B cell (primary cell): ENCODE measurements around the gene UPK3A. TPM values are rescaled to one million over a fixed set of nuclear protein-coding genes. Genes with fewer than 3 reads are reported as not detected.
"Not testable (repeated sequence)": the region's sequence is repeated elsewhere in the genome, so short reads cannot be mapped to it uniquely, and the experiment has no call there.

Experiments used
- ATAC-seq: fragments of 200-7000 bp; cut with Tn5 transposase; one replicate; pipeline ENCODE4 v1.10.0; 2021; ENCODE audit warnings: low read depth, mild to moderate bottlenecking, moderate number of reproducible peaks, moderate library complexity
- CTCF ChIA-PET: fragments of 350-600 bp; sonication (Branson Sonifier 250); formaldehyde crosslinking; loops from one replicate; lab custom pipeline; 2021; ENCODE audit warnings: antibody characterized with exemption, inconsistent platforms; lab: Charles Lee
- POLR2A ChIA-PET: fragments of 350-600 bp; sonication (Branson Sonifier 250); formaldehyde crosslinking; loops from one replicate; lab custom pipeline; 2021; ENCODE audit warnings: antibody characterized with exemption; lab: Charles Lee
- DNase-seq: peaks from one replicate; pipeline ENCODE4 v3.0.0; 2013
- H2AFZ ChIP-seq: 2 replicates; pipeline ENCODE4 v1.6.1; 2012; ENCODE audit warnings: mild to moderate bottlenecking, low read depth, low read length; ENCODE audit not compliant: insufficient read depth, poor library complexity, severe bottlenecking
- H3K27ac ChIP-seq, 2 donors: 1 replicate in 1 of 2; 2 replicates in 1 of 2; pipeline ENCODE4 v1.5.1; 2012 to 2013; ENCODE audit warnings: low read length in 2 of 2, mild to moderate bottlenecking in 2 of 2, moderate library complexity in 1 of 2
- H3K27me3 ChIP-seq, 4 experiments: fragments of 200-600 bp in 1 of 4; sonication (generic) in 1 of 4; replicated peaks in 1 of 4; 1 replicate in 2 of 4; 2 replicates in 2 of 4; pipeline versions ENCODE4 v1.6.1 to v1.7.0; 2013 to 2016; ENCODE audit warnings: low read length in 3 of 4, mild to moderate bottlenecking in 2 of 4, mixed read lengths in 1 of 4, moderate library complexity in 1 of 4; ENCODE audit not compliant: insufficient read depth in 4 of 4, control insufficient read depth in 3 of 4; ENCODE audit errors: control extremely low read depth in 1 of 4
- H3K36me3 ChIP-seq, 2 experiments: replicated peaks in 1 of 2; 1 replicate in 1 of 2; 2 replicates in 1 of 2; pipeline versions ENCODE4 v1.6.1 to v1.7.1; 2013; ENCODE audit warnings: low read length in 1 of 2; ENCODE audit not compliant: insufficient read depth in 2 of 2, control insufficient read depth in 1 of 2; ENCODE audit errors: control extremely low read depth in 1 of 2, extremely low read depth in 1 of 2
- H3K4me1 ChIP-seq, 2 donors: fragments of 200-600 bp in 1 of 2; sonication (generic) in 1 of 2; 1 replicate in 1 of 2; 2 replicates in 1 of 2; pipeline versions ENCODE4 v1.5.1 to v1.6.1; 2013 to 2017; ENCODE audit warnings: low read length in 2 of 2; ENCODE audit not compliant: control insufficient read depth in 2 of 2, insufficient read depth in 2 of 2
- H3K4me2 ChIP-seq: replicated peaks from 2 replicates; pipeline ENCODE3; 2012; ENCODE audit warnings: mild to moderate bottlenecking, low read depth, low read length; ENCODE audit not compliant: poor library complexity, severe bottlenecking
- H3K4me3 ChIP-seq, 5 experiments: fragments of 200-600 bp in 1 of 5; sonication (generic) in 1 of 5; 1 replicate in 3 of 5; 2 replicates in 2 of 5; pipeline versions ENCODE4 v1.5.1 to v1.7.0; 2011 to 2016; ENCODE audit warnings: low read length in 4 of 5, mild to moderate bottlenecking in 4 of 5, low read depth in 2 of 5, control low read depth in 1 of 5, moderate library complexity in 1 of 5; ENCODE audit not compliant: insufficient read depth in 1 of 5; ENCODE audit errors: control extremely low read depth in 1 of 5, extremely low read depth in 1 of 5
- H3K79me2 ChIP-seq: fragments of 200-600 bp; sonication (generic); one replicate; pipeline ENCODE4 v1.6.0; 2016; ENCODE audit warnings: low read length; ENCODE audit not compliant: control insufficient read depth, insufficient read depth
- H3K9ac ChIP-seq: fragments of 200-600 bp; sonication (generic); 2 replicates; pipeline ENCODE4 v1.6.1; 2017; ENCODE audit warnings: mild to moderate bottlenecking, low read length, moderate library complexity
- H3K9me3 ChIP-seq, 3 donors: one replicate each; pipeline versions ENCODE4 v1.6.1 to v1.7.1; 2013; ENCODE audit warnings: low read length in 2 of 3; ENCODE audit not compliant: control insufficient read depth in 2 of 3, insufficient read depth in 1 of 3; ENCODE audit errors: control extremely low read depth in 1 of 3
- H4K20me1 ChIP-seq: 2 replicates; pipeline ENCODE4 v1.6.0; 2012; ENCODE audit warnings: mild to moderate bottlenecking, low read length; ENCODE audit not compliant: insufficient read depth, control insufficient read depth, poor library complexity, severe bottlenecking
- H3K27ac Mint-ChIP-seq: one replicate; pipeline ENCODE4 v1.8.0; 2021; ENCODE audit warnings: mixed read lengths
- H3K27me3 Mint-ChIP-seq: one replicate; pipeline ENCODE4 v1.8.0; 2021; ENCODE audit warnings: mixed read lengths
- H3K4me1 Mint-ChIP-seq: one replicate; pipeline ENCODE4 v1.8.0; 2021; ENCODE audit warnings: mixed read lengths
- H3K4me3 Mint-ChIP-seq: one replicate; pipeline ENCODE4 v1.8.0; 2021; ENCODE audit warnings: mixed read lengths
- H3K9me3 Mint-ChIP-seq: one replicate; pipeline ENCODE4 v1.8.0; 2022; ENCODE audit warnings: mixed read lengths; ENCODE audit not compliant: insufficient read depth
- EZH2 ChIP-seq: IDR thresholded peaks from 2 replicates; pipeline ENCODE4 v1.6.1; 2012; ENCODE audit warnings: borderline replicate concordance, low read depth, mild to moderate bottlenecking, moderate library complexity, low read length; ENCODE audit not compliant: insufficient read depth, poor library complexity, severe bottlenecking
- WGBS: methylation state at CpG from one replicate; pipeline ENCODE4 v1.1.5; 2013; ENCODE audit warnings: missing lambda C conversion rate; ENCODE audit not compliant: insufficient coverage; 5-methylcytosine and 5-hydroxymethylcytosine counted together
- intact Hi-C: fragments of 100-400 bp; cut with micrococcal nuclease; formaldehyde crosslinking; loops from one replicate; pipeline ENCODE4 v1.10.0; 2022
- polyA plus RNA-seq: library from polyadenylated mRNA; depleted of rRNA; stranded (reverse); fragments of >200 nt; gene quantifications from 2 replicates; pipeline ENCODE4 v1.2.3, GENCODE V29; 2012
- total RNA-seq, 2 donors: library from RNA; stranded (reverse); fragments of 120-200 nt in 1 of 2; gene quantifications; 1 replicate in 1 of 2; 2 replicates in 1 of 2; pipeline versions ENCODE4 v1.2.3 to v1.2.4, GENCODE V29; 2013 to 2022
- TF ChIP-seq, protein P1 (sequence below): fragments of 200-600 bp; IDR thresholded peaks from one replicate; pipeline ENCODE4 v1.8.0; 2022; ENCODE audit warnings: antibody characterized with exemption, mild to moderate bottlenecking

Gene UPK3A
- total and polyA plus RNA-seq, 2 donors (not counting 1 experiment from before 2014, with no cell fraction given): not detected

DNA sequence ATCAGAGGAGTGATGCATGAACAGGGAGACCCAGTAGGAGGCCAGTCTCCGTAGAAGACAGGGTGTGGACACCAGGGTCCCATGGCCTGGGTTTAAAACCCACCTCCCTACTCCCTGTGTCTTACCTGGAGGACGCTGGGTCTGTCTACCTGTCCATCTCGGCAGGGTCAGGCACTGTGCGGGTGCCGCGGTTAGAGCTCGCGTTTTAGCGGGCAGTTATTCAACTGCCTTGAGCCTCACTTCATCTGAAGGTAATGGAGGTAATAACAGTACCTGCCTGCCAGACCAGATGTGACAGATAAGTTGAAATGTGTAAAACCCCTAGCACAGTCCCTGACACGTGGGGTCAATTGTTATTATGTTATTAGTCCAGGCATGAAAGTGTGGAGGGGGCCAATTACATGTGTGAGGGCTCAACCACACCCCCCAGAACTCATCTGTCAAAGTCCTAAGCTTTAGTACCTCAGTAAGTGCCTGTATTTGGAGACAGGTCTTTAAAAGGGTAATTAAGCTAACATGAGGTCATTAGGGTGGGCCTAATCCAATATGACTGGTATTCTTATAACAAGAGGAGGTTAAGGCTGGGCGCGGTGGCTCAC is 8.1 kb upstream of the UPK3A start:
- H3K4me1 Mint-ChIP-seq: peaks cover 5% of the 10 kb centered on the region
- Histone ChIP-seq H3K27me3 (peaks cover 0 to 7% (median 0%) of the 10 kb centered on the region in 4 experiments), H3K79me2 (no peaks in the 10 kb centered on the region), H4K20me1 (no peaks in the 10 kb centered on the region), H2AFZ (no peak overlapping the region), H3K36me3 (no peaks in the 10 kb centered on the region), H3K4me3 (no peak overlapping the region), H3K4me2 (no peak overlapping the region), H3K27ac (no peak overlapping the region), H3K9me3 (no peaks in the 10 kb centered on the region), H3K4me1 (peaks cover 3 to 4% of the 10 kb centered on the region in 2 donors), H3K9ac (no peak overlapping the region)
- ATAC-seq (no peak), DNase-seq (no peak)
- TF ChIP-seq EZH2: no peak
- TF ChIP-seq, protein P1, sequence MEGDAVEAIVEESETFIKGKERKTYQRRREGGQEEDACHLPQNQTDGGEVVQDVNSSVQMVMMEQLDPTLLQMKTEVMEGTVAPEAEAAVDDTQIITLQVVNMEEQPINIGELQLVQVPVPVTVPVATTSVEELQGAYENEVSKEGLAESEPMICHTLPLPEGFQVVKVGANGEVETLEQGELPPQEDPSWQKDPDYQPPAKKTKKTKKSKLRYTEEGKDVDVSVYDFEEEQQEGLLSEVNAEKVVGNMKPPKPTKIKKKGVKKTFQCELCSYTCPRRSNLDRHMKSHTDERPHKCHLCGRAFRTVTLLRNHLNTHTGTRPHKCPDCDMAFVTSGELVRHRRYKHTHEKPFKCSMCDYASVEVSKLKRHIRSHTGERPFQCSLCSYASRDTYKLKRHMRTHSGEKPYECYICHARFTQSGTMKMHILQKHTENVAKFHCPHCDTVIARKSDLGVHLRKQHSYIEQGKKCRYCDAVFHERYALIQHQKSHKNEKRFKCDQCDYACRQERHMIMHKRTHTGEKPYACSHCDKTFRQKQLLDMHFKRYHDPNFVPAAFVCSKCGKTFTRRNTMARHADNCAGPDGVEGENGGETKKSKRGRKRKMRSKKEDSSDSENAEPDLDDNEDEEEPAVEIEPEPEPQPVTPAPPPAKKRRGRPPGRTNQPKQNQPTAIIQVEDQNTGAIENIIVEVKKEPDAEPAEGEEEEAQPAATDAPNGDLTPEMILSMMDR: no peak
- CTCF ChIA-PET: interaction anchor here (0.9 kb wide), 1 partner anchor 156 kb away, joined by 3 read pairs; no protein-coding TSS in a partner anchor
- WGBS: 84% methylated on average over 8 of the region's 12 CpGs
- no peak overlapping the region for H3K4me3 Mint-ChIP-seq
- H3K27me3 Mint-ChIP-seq: no peaks in the 10 kb centered on the region
- H3K9me3 Mint-ChIP-seq: no peaks in the 10 kb centered on the region
- POLR2A ChIA-PET: no interaction called here
- intact Hi-C loops: no loop called here
- no peak overlapping the region for H3K27ac Mint-ChIP-seq

DNA sequence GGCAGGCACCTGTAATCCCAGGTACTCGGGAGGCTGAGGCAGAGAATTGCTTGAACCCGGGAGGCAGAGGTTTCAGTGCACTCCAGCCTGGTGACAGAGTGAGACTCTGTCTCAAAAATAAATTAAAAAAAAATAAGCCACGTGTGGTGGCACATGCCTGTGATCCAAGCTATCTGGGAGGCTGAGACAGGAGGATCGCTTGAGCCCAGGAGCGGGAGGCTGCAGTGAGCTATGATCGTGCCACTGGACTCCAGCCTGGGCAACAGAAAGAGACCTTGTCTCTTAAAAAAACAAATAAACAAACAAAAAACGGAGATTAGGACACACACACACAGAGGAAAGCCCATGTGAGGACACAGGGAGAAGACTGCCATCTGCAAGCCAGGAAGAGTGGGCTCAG is 7.0 kb upstream of the UPK3A start:
- ATAC-seq, H3K9ac ChIP-seq, POLR2A ChIA-PET, H3K9me3 Mint-ChIP-seq, H3K79me2 ChIP-seq, H4K20me1 ChIP-seq, H3K4me1 ChIP-seq, H3K9me3 ChIP-seq, intact Hi-C loops, H3K27ac ChIP-seq, H3K4me3 ChIP-seq, H2AFZ ChIP-seq, H3K27me3 Mint-ChIP-seq, H3K36me3 ChIP-seq, DNase-seq, CTCF ChIA-PET, H3K27me3 ChIP-seq, H3K27ac Mint-ChIP-seq, H3K4me2 ChIP-seq, H3K4me3 Mint-ChIP-seq, H3K4me1 Mint-ChIP-seq: not testable (repeated sequence)
- WGBS: 94% methylated on average over 3 of the region's 7 CpGs
